A204.1 (cell line): Measurements from ENCODE around the gene ACR.
"Not testable (repeated sequence)": the region's sequence is repeated elsewhere in the genome, so short reads cannot be mapped to it uniquely, and the experiment has no call there.

Source experiments
- FAIRE-seq: peaks from 2 replicates; lab custom pipeline; 2012; peaks lifted over from hg19 to GRCh38; lab: Jason Lieb, UNC

The ACR gene

DNA sequence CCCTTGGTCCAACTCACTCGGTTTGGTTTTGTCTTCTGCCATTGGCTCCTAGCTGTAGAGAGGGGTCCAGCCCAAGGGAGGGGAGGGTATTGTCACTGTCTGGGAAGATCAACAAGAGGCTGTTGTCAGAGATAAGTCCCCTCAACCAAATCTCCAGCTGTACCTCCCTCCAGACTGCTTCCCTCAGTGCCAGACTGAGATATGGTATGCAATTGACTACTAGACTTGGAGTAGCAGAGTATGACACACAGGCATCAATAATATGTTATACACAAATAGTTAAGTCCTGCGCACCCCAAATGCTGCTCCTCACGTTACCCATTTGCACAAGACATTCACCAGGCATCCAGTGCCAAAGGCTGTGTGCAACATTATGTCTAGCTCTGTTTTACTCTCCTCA, 44.2 kb downstream of the ACR start:
- not testable (repeated sequence) for FAIRE-seq

GRCh38 chr22:50783033-50783879, 45.3 kb downstream of the ACR start, which contains the start of gene RABL2B:
Gene RABL2B (minus strand): TSS chr22:50783636. CDS start chr22:50782294, 1,342 bp downstream.
- not testable (repeated sequence) for FAIRE-seq

GRCh38 chr22:50783880-50784276, 45.9 kb downstream of the ACR start:
- not testable (repeated sequence) for FAIRE-seq

- FAIRE-seq = not testable (repeated sequence)
These were observed 47.3 kb downstream of the ACR start for GRCh38 chr22:50785289-50785688.

DNA sequence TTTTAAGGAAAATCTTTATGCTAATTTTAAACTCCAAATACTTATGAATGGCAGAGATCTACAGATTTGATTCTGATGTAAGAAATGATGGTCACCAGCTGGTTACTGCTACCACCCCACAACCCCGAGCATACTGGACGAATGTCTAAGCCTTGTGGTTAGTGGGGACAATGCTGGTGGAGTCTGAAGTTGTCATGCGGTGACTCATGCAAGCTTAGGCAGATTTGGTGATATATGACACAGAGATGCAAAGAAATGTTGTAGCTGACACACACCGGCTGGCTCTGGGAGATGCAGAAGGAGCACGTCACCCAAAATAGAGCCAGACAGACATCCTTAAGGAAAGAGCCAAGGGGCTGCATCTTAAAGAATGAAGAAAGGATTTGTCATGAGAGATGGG, 48.9 kb downstream of the ACR start:
- not testable (repeated sequence) for FAIRE-seq
